HG02852 (cell line): ENCODE measurements around the gene SPN.
"Not testable (repeated sequence)": the region's sequence is repeated elsewhere in the genome, so short reads cannot be mapped to it uniquely, and the experiment has no call there.

Experiments used
- ATAC-seq: cut with Tn5 transposase; IDR thresholded peaks from one replicate; pipeline ENCODE4 v1.9.1; 2021; ENCODE audit warnings: mild to moderate bottlenecking, moderate library complexity; ENCODE audit not compliant: unreplicated experiment

SPN gene

DNA sequence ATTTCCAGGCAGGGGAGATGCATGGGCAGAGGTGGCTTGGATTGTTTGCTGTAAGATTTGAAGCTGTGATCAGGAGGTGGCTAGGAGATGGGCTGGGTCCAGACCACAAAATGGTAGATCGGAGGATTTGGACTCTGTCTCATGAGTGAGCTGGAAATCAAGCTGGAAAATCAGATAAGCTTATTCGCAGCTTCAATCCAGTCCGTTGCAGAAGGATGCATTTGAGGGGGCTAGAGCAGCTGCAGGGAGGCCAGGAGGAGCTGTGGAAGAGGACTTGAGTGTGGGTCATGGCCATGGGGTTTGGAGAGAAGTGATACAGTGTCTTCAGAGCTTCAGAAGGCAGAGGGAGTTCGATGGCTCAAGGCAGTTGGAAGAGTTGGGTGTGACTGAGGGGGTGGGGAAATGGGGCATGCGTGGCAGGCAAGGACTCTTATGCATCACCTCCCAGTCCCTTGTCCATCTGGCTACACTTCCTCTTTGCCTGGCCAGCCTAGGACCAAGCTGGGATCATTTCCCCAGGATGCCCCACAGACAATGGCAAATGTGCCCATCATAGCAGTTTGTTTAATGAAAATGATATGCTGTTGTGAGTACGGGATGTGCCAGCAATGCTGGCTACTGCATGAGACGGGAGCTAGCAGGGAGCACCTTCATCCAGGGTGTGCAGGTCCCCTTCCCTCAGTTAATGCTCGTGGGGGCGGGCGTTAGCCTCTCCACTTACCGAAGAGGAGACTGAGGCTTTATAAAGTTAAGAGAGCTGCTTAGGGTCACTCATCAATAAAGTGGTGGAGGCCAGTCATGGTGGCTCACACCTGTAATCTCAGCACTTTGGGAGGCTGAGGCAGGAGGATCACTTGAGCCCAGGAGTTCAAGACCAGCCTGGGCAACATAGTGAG, 36.5 kb downstream of the SPN start:
- no peak for ATAC-seq

DNA sequence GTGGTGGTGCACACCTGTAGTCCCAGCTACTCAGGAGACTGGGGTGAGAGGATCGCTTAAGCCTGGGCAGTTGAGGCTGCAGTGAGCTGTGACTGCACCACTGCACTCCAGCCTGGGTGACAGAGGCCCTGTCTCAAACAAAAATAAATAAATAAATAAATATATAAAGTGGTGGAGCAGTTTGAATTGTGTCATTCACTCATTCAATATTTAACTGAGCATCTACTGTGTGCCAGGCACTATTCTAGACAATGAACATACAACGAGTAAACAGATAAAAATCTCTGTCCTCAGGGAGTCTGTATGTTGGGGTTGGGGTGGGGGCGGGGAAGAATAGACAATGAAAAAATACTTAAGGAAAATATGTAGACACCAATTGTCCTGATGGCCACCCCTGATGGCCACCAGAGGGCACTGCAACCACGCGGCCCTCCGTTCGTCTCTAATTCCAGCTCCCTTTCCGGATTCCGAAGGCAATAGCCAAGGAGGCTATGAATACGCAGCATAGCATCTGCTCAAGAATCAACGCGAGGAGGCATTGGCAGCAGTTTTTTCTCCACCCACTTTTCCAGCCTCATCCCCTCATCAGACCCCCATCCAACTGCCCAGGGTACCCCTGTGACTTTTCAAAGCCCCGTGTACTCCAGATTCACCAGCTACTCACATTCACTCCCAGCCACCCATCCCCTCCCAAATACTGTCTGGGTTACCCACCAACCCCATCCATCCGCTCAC, 37.4 kb downstream of the SPN start:
- ATAC-seq = no peak

DNA sequence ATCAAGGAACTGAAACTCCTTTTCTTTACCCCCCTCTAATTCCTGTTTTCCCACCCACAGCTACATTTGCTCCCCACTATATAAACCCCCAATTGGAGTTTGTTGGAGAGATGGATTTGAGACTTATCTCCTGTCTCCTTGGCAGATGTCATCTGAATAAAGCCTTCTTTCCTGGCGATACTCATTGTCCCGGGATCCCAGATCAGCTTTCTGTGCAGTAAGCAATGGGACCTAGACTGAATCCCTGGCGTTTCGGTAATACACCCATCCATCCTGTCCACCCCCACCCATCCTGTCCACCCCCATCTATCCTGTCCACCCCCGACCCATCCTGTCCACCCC, 38.1 kb downstream of the SPN start:
- no peak for ATAC-seq

DNA sequence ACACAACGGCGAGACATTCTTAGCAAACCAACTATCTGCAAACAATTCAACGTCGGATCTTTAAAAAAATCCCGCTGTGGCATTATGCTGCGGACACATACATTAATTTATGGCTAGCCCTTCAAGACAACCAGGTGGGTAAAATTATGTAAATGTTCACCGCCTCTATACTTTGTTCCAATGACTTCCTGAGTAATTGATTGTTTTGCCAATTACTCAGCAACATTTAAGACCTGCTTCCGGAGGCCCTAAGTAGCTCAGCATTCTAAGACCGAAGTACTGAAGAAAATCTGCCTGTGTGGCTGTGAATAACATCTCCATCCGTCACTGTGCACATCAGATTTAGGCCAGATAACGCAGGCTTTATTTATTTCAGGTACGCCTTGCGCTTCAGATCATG, 39.2 kb downstream of the SPN start:
- ATAC-seq = no peak

DNA sequence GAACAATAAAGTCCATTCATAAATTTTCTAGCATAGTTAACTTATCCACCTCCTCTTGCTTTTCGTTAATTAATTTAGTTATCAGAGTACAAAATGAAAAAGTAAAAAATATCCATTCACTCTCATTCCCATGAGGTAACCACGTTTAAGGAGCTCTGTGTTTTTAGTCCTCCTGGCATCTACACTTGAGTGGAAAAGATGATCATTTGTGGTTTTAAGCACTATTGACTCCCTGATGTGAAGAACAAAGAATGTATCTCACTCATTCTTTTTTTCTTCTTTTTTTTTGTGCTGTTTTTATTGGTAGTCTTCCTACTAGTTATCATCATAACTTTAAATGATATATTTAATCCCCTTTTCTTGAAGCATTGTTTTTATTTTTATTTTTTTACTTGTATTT, 42.0 kb downstream of the SPN start:
- no peak for ATAC-seq

DNA sequence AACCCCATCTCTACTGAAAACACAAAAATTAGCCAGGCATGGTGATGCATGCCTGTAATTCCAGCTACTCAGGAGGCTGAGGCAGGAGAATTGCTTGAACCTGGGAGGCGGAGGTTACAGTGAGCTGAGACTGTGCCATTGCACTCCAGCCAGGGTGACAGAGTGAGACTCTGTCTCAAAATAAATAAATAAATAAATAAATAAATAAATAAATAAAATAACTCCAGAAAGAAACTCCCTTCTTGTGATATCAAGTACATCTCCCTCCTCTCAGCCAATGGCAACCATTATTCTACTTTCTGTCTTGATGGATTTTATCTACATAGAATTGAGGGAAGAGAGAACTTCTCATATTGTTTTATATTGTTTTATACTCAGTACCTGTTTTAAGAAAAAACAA, 44.1 kb downstream of the SPN start:
- ATAC-seq = not testable (repeated sequence)

DNA sequence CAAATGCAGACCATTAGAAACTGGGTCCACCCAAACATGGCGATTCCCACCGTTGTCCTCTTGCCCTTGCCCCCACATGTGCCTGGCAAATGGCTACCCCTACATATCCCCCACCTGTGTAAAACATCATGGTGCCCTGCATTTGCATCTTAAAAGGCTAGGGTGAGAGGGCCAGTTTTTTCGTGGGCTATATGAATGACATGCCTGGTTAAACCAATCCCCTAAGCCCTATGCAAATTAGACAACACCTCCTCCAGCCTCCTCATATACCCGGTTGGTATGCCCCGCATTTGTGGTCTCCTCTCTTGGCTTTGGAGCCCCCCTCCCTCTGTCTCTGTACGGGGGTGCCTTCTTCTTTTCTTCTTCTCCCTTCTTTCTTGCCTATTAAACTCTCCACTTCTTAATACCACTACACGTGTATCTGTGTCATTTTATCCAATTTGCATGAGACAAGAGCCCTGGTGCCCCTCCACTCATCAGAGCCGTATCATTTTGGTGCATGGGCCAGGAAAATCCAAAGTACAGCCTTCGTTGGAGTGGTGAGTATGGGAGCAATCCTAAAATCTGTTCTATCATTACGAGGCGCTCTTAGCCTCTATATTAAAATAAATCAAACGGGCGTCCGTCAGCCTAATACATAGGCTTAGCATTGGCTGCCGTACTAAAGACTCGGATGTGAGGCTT, 46.0 kb downstream of the SPN start:
- no peak for ATAC-seq

DNA sequence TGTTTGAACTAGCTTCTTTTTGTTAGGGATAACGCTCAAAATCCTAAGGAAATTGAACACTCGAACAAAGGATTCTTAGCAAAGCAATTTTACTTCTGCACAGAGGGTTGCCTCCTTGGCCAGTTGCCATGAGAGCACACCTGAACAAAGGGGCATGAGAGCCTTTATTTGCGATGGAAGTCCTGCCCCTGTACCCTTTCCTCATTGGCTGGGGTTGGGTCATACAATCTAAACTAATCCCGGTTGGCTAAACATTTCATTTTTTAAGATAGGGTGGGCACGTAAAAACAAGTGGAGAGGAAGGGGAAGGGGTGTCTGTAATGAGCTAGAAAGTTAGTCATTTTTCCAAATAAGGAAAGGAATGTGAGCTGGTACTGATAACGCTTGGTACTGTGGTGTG, 46.6 kb downstream of the SPN start:
- not testable (repeated sequence) for ATAC-seq

DNA sequence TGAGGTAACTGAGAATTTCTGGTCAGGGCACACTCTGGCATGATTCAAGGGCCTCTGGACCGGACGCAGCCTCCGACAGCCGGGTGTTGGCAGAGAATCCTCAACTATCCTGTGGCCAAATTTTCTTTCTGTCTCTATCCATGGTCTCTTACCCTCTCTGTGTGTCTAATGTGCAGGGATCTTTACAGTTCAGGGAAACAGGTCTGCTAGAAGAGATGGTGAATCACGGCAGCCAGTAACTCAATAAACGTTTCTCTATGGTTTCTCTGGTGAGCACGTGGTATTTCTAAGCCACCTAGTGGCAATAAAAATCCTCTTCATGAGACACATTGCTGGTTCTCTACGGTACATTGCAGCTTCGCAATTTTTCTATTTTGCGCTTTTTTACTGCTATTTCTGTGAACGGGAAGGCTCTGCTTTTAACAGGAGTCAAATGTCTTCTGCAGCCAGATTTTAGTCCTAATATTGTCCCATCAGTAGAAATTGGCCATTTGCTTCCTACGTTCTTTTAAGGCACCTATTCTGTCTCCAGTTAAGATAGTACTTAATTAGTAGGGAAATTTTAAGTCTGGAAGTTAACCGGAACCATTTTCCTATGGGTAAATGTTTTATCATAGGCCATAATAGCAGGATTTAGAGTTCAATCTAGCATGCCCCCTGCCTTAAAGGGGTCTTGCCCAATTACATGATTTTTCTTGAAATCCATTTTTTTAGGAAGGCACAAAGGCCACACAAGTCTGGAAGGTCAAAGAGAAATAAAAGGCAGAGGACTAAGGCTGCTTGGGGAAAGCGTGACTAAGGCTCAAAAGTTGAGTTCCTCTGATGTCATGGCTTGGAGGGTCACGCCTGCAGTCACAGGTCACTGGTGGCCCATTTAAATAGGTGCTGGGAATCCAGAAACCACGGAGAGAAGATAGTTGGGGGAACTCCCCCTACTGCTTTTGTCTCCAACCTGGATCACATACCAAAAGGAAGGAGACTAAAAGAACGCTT, 47.5 kb downstream of the SPN start:
- ATAC-seq = no peak

DNA sequence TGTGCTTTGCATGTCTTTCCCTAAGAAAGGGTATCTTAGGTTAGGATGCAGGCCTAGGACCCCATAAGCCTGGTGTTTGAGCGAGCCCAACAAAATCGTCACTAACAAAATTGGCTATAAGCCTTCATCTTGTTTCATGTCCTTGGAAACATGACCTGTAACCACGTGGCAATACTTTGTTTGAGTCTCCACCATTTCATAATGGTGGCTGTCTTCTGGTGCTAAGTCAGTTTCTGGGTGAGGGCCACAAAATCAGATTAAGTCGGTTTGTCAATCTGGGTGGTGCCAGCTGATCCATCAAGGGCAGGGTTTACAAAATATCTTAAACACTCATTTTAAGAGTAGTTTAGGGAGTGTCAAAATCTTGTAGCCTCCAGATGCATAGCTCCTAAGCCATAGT, 49.8 kb downstream of the SPN start:
- ATAC-seq = no peak

DNA sequence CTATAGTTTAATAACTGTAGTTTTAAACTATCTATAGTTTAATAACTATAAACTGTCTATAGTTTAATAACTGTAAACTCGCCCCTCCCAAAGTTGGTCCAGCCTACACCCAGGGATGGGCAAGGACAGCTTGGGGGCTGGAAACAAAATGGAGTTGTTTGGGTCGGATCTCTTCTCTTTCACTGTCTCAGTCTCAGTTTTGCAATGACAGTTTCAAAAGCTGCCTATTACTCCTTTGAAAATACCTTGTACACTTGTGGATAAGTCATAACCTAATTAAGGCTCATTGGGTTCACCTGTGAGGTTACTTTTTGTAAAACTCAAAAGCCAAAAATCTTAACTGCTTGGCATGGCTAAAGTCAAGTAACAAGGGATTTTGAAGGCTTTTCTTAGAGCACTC, 51.3 kb downstream of the SPN start:
- no peak for ATAC-seq

DNA sequence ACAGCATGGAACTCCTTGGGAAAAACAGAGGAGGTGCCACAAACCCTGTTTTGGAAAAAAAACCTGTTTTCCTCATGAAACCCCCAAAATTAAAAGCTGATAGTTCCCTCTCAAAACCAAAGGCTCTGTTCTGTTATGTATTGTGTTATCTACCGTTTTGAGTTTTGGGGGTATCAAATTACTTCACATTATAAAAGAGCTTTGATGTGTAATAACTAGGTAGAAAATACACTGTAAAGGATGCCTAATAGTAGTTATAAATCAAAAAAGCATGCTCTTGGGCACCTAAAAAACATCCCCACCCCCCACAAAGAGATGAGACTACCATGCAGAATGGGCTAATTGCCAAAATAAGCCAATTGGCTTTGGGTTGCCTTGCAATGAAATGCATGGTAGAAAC, 51.9 kb downstream of the SPN start:
- no peak for ATAC-seq

DNA sequence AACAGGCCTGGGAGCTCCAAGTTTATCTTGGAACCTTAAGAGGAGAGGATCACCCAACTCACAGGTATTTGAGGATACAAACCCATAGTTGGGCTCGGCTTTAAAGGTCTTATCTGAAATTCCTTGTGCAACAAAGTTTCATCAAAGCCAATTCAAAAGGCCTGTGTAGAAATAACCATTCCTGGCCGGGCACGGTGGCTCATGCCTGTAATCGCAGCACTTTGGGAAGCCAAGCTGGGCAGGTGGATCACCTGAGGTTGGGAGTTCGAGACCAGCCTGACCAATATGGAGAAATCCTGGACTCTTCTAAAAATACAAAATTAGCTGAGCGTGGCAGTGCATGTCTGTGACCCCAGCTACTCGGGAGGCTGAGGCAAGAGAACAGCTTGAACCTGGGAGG, 54.1 kb downstream of the SPN start:
- ATAC-seq = no peak

DNA sequence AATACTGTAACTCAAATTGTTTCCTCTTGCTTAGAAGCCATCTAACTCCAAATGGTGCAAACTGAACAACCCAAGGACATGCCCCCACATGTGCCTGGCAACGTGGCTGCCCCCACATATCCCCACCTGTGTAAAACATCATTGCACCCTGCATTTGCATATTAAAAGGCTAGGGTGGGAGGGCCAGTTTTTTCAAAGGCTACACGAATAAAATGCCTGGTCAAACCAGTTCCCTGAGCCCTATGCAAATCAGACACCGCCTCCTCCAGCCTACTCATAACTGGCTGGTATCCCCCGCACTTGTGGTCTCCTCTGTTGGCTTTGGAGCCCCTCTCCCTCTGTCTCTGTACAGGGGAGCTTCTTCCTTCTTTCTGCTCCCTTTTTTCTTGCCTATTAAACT, 56.0 kb downstream of the SPN start:
- no peak for ATAC-seq
